Loucy (cell line): ENCODE data around the gene G0S2.

Source experiments
- EZH2phosphoT487 ChIP-seq: fragments of 200-600 bp; IDR thresholded peaks from 2 replicates; pipeline ENCODE4 v1.6.1; 2018; ENCODE audit warnings: antibody characterized with exemption, mild to moderate bottlenecking, moderate library complexity, borderline replicate concordance
- TF ChIP-seq, protein P1 (sequence below): fragments of 200-600 bp; sonication (generic); conservative IDR thresholded peaks from 2 replicates; pipeline ENCODE4 v1.5.1; 2014; ENCODE audit warnings: mild to moderate bottlenecking, antibody characterized with exemption, low read length

GRCh38 chr1:209634005-209634737 lies 41.0 kb upstream of the G0S2 start:
- no peak for TF ChIP-seq EZH2phosphoT487
- TF ChIP-seq, protein P1, sequence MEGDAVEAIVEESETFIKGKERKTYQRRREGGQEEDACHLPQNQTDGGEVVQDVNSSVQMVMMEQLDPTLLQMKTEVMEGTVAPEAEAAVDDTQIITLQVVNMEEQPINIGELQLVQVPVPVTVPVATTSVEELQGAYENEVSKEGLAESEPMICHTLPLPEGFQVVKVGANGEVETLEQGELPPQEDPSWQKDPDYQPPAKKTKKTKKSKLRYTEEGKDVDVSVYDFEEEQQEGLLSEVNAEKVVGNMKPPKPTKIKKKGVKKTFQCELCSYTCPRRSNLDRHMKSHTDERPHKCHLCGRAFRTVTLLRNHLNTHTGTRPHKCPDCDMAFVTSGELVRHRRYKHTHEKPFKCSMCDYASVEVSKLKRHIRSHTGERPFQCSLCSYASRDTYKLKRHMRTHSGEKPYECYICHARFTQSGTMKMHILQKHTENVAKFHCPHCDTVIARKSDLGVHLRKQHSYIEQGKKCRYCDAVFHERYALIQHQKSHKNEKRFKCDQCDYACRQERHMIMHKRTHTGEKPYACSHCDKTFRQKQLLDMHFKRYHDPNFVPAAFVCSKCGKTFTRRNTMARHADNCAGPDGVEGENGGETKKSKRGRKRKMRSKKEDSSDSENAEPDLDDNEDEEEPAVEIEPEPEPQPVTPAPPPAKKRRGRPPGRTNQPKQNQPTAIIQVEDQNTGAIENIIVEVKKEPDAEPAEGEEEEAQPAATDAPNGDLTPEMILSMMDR = no peak
